IPS-18a (cell line): ENCODE data around the gene GMPR.

Experiments
- H3K27ac ChIP-seq: one replicate; pipeline ENCODE4 v1.5.1; 2013; ENCODE audit warnings: low read length
- H3K27me3 ChIP-seq: one replicate; pipeline ENCODE4 v1.6.1; 2013; ENCODE audit warnings: mild to moderate bottlenecking, low read length; ENCODE audit not compliant: control insufficient read depth, insufficient read depth
- H3K36me3 ChIP-seq: one replicate; pipeline ENCODE4 v1.6.1; 2013; ENCODE audit warnings: low read depth, low read length; ENCODE audit not compliant: control insufficient read depth
- H3K4me1 ChIP-seq: one replicate; pipeline ENCODE4 v1.6.1; 2013; ENCODE audit warnings: low read depth, low read length; ENCODE audit not compliant: control insufficient read depth
- H3K4me3 ChIP-seq: one replicate; pipeline ENCODE4 v1.5.1; 2013; ENCODE audit warnings: low read length
- H3K9ac ChIP-seq: one replicate; pipeline ENCODE4 v1.6.1; 2013; ENCODE audit warnings: mild to moderate bottlenecking, low read length, moderate library complexity
- H3K9me3 ChIP-seq: one replicate; pipeline ENCODE4 v1.6.1; 2013; ENCODE audit warnings: low read depth, low read length; ENCODE audit not compliant: control insufficient read depth

Gene GMPR

GRCh38 chr6:16338577-16339264 lies 100.3 kb downstream of the GMPR start:
- H3K9ac ChIP-seq: no peak overlapping the region
- no peak overlapping the region for H3K4me3 ChIP-seq
- H3K4me1 ChIP-seq: no peaks in the 10 kb centered on the region
- H3K27ac ChIP-seq: no peak overlapping the region
- H3K9me3 ChIP-seq: no peaks in the 10 kb centered on the region
- no peaks in the 10 kb centered on the region for H3K27me3 ChIP-seq
- H3K36me3 ChIP-seq: no peaks in the 10 kb centered on the region

GRCh38 chr6:16339265-16339587 lies 100.8 kb downstream of the GMPR start:
- Histone ChIP-seq H3K4me3 (no peak overlapping the region), H3K27ac (no peak overlapping the region), H3K9me3 (no peaks in the 10 kb centered on the region), H3K4me1 (no peaks in the 10 kb centered on the region), H3K9ac (no peak overlapping the region), H3K36me3 (no peaks in the 10 kb centered on the region), H3K27me3 (no peaks in the 10 kb centered on the region)

GRCh38 chr6:16343593-16343992 lies 105.2 kb downstream of the GMPR start:
- Histone ChIP-seq H3K27me3 (no peaks in the 10 kb centered on the region), H3K9ac (no peak overlapping the region), H3K27ac (no peak overlapping the region), H3K4me1 (peaks cover 7% of the 10 kb centered on the region), H3K36me3 (no peaks in the 10 kb centered on the region), H3K9me3 (no peaks in the 10 kb centered on the region), H3K4me3 (no peak overlapping the region)

- Histone ChIP-seq H3K27ac (no peak overlapping the region), H3K9ac (no peak overlapping the region), H3K36me3 (no peaks in the 10 kb centered on the region), H3K4me3 (no peak overlapping the region), H3K4me1 (peaks cover 7% of the 10 kb centered on the region), H3K27me3 (no peaks in the 10 kb centered on the region), H3K9me3 (no peaks in the 10 kb centered on the region)
Observed at GRCh38 chr6:16344756-16345155, 106.4 kb downstream of the GMPR start.
